Kidney (tissue), 14 donors: ENCODE measurements around the gene CD1B. TPM values are rescaled to one million over a fixed set of nuclear protein-coding genes. Genes with fewer than 3 reads are reported as not detected.

Source experiments
- DNase-seq, 5 donors: peaks; one replicate each; pipeline ENCODE4 v3.0.0-alpha.2; 2013 to 2020
- FAIRE-seq: peaks from 2 replicates; lab custom pipeline; 2012; peaks lifted over from hg19 to GRCh38; lab: Jason Lieb, UNC
- H3K27ac ChIP-seq, 2 donors: one replicate each; pipeline ENCODE4 v1.7.0; 2013; ENCODE audit warnings: low read depth in 2 of 2, low read length in 2 of 2, inconsistent platforms in 1 of 2
- H3K27me3 ChIP-seq: one replicate; pipeline ENCODE4 v1.7.1; 2013; ENCODE audit warnings: low read length, inconsistent platforms; ENCODE audit not compliant: control insufficient read depth, insufficient read depth
- H3K36me3 ChIP-seq, 3 donors: one replicate each; pipeline versions ENCODE4 v1.7.0 to v1.7.1; 2013; ENCODE audit warnings: low read length in 3 of 3, control low read depth in 1 of 3, inconsistent platforms in 1 of 3; ENCODE audit not compliant: insufficient read depth in 3 of 3, control insufficient read depth in 2 of 3
- H3K4me1 ChIP-seq, 3 donors: one replicate each; pipeline versions ENCODE4 v1.7.0 to v1.7.1; 2013; ENCODE audit warnings: low read length in 3 of 3, inconsistent platforms in 1 of 3, low read depth in 1 of 3; ENCODE audit not compliant: control insufficient read depth in 2 of 3, insufficient read depth in 2 of 3
- H3K4me3 ChIP-seq, 3 donors: one replicate each; pipeline versions ENCODE4 v1.7.0 to v1.8.1; 2013; ENCODE audit warnings: low read length in 3 of 3, control low read depth in 1 of 3, inconsistent platforms in 1 of 3
- H3K9ac ChIP-seq, 3 donors: one replicate each; pipeline versions ENCODE4 v1.7.0 to v1.7.1; 2013; ENCODE audit warnings: low read length in 3 of 3, control low read depth in 1 of 3, inconsistent platforms in 1 of 3
- H3K9me3 ChIP-seq, 3 donors: one replicate each; pipeline versions ENCODE4 v1.7.0 to v1.7.1; 2013; ENCODE audit warnings: low read length in 3 of 3, control low read depth in 1 of 3, inconsistent platforms in 1 of 3; ENCODE audit not compliant: control insufficient read depth in 2 of 3, insufficient read depth in 1 of 3
- intact Hi-C: fragments of 100-400 bp; cut with DNase I; formaldehyde crosslinking; loops from one replicate; pipeline ENCODE4 v1.11.1; 2022
- polyA plus RNA-seq: library from polyadenylated mRNA; stranded (reverse); fragments of 350-450 nt; fragmentation: Illumina TruSeq; extraction: RNeasy Lipid Tissue Mini Kit (QIAGEN cat#74804); gene quantifications from one replicate; pipeline ENCODE4 v1.2.3, GENCODE V29; 2014; ENCODE audit warnings: low read depth, low replicate concordance; ENCODE audit not compliant: insufficient read depth
- total RNA-seq: library from RNA; stranded (reverse); fragmentation: NEBNext Ultra II Directional; extraction: Animal tissue kit (Norgen Biotek cat#: 25700); gene quantifications from one replicate; pipeline ENCODE4 v1.2.1, GENCODE V29; 2021
- TF ChIP-seq, protein P1 (sequence below): IDR thresholded peaks from 3 replicates; pipeline ENCODE4 v1.5.1; 2012; ENCODE audit warnings: mild to moderate bottlenecking, moderate library complexity, borderline replicate concordance; ENCODE audit not compliant: insufficient read depth; ENCODE audit errors: extremely low read depth
- donor health status: control.
- donor health status: control.
- donor health status: control.
- donor health status: control.
- donor health status: control.
- donor health status: DM: yes; HTN: yes; CAD: no.
- donor health status: Normal renal cell carcinoma (clear cell type).

Gene CD1B
- total and polyA plus RNA-seq, 2 donors from 2014 or later: 0.60 TPM; not detected in 1

DNA sequence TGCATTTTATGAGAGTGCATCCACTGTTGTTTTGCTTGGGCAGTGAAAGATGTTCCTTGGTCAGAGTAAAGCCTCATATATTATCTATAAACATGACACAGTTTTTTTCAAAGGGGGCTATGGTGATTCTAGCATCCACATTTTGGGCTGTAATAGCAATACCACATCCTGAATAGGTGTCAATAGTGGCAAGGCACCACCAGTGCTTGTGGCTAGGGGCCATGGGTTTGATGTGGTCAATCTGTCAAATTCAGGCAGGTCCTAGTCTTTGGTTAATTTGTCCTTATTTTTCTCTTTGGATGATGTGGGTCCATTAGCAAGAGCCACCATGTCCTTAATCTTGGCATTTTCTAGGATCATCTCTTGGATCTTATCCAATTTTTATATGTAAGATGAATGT is 35.5 kb upstream of the CD1B start:
- Histone ChIP-seq H3K9me3 (no peaks in the 10 kb centered on the region), H3K27me3 (no peaks in the 10 kb centered on the region), H3K4me3 (no peak overlapping the region), H3K36me3 (no peaks in the 10 kb centered on the region), H3K4me1 (no peaks in the 10 kb centered on the region), H3K27ac (no peak overlapping the region), H3K9ac (no peak overlapping the region)
- no peak for FAIRE-seq
- TF ChIP-seq, protein P1, sequence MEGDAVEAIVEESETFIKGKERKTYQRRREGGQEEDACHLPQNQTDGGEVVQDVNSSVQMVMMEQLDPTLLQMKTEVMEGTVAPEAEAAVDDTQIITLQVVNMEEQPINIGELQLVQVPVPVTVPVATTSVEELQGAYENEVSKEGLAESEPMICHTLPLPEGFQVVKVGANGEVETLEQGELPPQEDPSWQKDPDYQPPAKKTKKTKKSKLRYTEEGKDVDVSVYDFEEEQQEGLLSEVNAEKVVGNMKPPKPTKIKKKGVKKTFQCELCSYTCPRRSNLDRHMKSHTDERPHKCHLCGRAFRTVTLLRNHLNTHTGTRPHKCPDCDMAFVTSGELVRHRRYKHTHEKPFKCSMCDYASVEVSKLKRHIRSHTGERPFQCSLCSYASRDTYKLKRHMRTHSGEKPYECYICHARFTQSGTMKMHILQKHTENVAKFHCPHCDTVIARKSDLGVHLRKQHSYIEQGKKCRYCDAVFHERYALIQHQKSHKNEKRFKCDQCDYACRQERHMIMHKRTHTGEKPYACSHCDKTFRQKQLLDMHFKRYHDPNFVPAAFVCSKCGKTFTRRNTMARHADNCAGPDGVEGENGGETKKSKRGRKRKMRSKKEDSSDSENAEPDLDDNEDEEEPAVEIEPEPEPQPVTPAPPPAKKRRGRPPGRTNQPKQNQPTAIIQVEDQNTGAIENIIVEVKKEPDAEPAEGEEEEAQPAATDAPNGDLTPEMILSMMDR: no peak
- no peak for DNase-seq
- intact Hi-C loops: no loop called here

- H3K9me3 ChIP-seq: no peaks in the 10 kb centered on the region
- no peak for FAIRE-seq
Measured at GRCh38 chr1:158362941-158363340, 31.6 kb upstream of the CD1B start.

DNA sequence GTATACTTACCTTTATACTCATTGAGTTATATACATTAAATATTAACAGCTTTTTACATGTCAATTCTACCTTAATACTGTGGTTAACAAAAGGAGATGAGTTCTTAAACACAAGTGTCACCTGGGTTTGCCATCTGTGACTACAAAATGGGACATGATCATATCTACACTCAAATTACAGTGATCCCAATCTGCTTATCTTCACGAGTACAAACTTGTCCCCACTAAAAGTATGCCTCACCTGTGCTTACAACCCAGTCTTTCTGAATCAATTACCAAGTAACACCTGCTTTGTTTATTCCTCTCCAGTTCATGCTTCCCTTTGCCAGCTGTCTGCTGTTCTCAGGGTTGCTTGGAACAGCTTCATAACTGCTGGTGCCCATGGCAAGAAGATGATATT is 31.2 kb upstream of the CD1B start:
- FAIRE-seq: no peak
- H3K9ac ChIP-seq: no peak overlapping the region
- no peak overlapping the region for H3K4me3 ChIP-seq
- intact Hi-C loops: no loop called here
- H3K9me3 ChIP-seq: no peaks in the 10 kb centered on the region
- no peaks in the 10 kb centered on the region for H3K4me1 ChIP-seq
- H3K27me3 ChIP-seq: no peaks in the 10 kb centered on the region
- DNase-seq: no peak
- H3K27ac ChIP-seq: no peak overlapping the region
- TF ChIP-seq, protein P1: no peak
- no peaks in the 10 kb centered on the region for H3K36me3 ChIP-seq

More at GRCh38 chr1:158362941-158363340, 31.6 kb upstream of the CD1B start:
- TF ChIP-seq, protein P1: no peak
- Histone ChIP-seq H3K27ac (no peak overlapping the region), H3K4me3 (no peak overlapping the region), H3K9ac (no peak overlapping the region), H3K36me3 (no peaks in the 10 kb centered on the region), H3K27me3 (no peaks in the 10 kb centered on the region), H3K4me1 (no peaks in the 10 kb centered on the region)
- no peak for DNase-seq
- intact Hi-C loops: no loop called here

DNA sequence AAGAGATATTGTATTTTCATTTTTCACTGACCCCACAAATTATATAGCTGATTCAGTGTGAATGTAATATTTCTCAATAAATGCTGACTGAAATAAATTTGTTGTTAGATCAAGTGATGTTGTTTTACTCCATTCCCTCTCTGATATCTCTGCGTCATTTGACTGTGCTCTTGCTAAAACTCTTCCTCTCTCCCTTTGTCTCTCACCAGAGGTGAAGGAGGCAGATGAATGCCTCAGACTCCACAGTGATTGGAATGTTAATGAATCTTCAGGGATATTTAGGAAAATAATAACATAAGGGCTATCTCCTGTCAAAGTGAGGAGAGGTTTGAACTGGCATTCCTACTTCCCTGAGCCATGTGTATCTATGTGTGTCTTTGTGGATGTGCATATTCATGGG is 26.1 kb upstream of the CD1B start:
- Histone ChIP-seq H3K36me3 (no peaks in the 10 kb centered on the region), H3K9ac (no peak overlapping the region), H3K9me3 (no peaks in the 10 kb centered on the region), H3K4me1 (no peaks in the 10 kb centered on the region), H3K27me3 (no peaks in the 10 kb centered on the region), H3K27ac (no peak overlapping the region), H3K4me3 (no peak overlapping the region)
- TF ChIP-seq, protein P1: no peak
- intact Hi-C loops: no loop called here
- FAIRE-seq: no peak
- DNase-seq: no peak
